IPS DF 4.7 (cell line): Measurements from ENCODE around the gene DMPK.
A peak's percentile ranks its signal among the peaks of the same experiment; 100 is the strongest.

ENCODE experiments used
- DNase-seq: peaks from one replicate; pipeline ENCODE4 v3.0.0-alpha.2; 2013; ENCODE audit warnings: low spot score; ENCODE audit errors: extremely low read depth

DMPK gene

GRCh38 chr19:45782162-45782691 lies at the start of gene DMPK:
TSS of gene DMPK (minus strand) at chr19:45782490. CDS start at chr19:45782352, 138 bp downstream.
- DNase-seq = no peak

GRCh38 chr19:45828945-45829344 lies 46.7 kb upstream of the DMPK start:
- DNase-seq = no peak

DNA sequence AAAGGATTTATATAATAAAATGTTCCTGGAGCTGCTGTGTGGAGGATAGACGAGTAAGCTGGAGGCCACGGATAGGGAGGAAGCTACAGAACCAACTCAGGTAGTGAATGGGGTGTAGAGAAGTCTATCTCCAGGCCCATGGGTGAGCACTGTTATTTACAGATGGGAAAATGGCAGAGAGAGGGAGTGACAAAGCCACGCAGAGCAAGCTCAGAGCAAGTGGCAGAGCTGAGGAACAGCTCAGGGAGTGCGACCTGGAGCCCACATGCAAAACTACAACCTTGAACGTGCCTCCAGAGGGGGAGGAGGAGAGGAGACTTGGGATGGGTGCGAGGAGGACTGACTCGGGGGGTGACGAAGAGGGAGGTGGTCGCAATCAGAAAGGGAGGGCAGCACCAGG lies 46.2 kb upstream of the DMPK start:
- DNase-seq = no peak

DNA sequence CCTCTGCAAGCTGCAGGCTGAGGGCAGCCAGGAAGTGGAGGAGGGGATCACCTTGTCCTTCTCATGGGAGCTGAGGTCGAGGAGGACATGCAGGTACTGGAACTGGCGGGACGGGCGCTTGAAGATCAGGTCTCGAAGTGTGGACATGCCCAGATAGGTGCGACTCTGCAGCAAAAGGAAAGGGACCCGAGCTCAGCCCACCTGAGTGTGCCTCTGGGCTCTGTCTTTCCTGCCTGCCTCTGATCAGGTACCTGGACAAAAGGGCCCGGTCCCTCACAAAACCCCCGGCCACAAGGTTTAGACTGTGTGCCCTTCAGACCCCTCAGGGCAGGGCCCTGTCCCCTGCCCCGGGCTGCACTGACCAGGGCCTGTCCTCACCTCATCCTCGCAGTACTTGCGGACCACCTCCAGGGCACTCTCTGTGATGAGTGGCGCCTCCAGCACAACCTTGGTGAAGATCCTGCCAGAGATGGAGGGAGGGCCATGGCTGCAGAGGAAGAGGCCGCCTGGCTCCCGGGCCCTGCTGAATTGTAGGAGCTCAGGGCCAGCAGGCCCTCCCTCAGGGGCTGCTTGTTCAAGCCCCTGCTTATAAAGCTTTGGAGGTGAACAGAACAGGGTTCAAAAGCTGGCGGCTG lies 45.3 kb upstream of the DMPK start:
- DNase-seq = no peak

DNA sequence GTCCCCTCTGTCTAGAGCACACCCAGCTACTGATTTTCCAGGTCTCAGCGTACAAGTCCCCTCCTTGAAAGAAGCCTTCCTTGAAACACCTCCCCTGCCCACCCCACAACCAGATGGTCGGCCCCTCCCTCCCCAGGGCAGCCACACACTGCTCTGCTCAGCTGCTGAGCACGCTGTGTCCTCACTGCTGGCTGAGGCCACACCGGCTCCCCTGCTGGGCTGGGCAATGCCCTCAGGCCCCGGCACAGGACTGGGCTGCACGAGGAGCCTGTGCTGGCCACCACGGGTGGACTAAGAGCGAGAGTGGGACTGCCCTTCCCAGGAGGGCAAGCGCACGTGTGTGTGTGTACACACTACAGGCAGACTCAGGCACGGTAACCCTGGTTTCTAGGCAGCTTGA lies 44.6 kb upstream of the DMPK start:
- DNase-seq = no peak

GRCh38 chr19:45825917-45826893 lies 43.9 kb upstream of the DMPK start:
- no peak for DNase-seq

- DNase-seq = no peak
Measured at GRCh38 chr19:45825263-45825605, 42.9 kb upstream of the DMPK start.

GRCh38 chr19:45824531-45825262 lies 42.4 kb upstream of the DMPK start:
- no peak for DNase-seq

DNA sequence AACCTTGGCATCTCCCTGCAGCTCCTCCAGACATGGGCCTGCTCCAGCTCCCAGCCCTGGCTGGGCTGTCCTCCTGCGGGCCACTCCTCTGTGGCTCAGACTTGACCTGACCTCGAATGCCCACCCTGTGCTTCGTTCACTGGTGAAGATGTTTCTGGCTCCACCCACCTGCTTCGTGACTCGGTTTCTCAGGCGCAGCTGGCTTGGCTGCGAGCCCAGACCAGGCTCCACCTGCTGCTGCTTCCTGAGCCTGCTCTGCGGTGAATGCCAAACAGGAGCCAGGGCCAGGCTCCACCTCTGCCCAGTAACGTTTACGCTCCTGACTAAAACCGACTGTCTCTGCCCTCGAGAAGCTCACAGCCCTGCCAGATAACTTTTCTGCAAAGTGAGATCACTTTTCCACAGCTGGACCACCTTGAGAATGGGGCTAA lies 41.8 kb upstream of the DMPK start:
- no peak for DNase-seq

DNA sequence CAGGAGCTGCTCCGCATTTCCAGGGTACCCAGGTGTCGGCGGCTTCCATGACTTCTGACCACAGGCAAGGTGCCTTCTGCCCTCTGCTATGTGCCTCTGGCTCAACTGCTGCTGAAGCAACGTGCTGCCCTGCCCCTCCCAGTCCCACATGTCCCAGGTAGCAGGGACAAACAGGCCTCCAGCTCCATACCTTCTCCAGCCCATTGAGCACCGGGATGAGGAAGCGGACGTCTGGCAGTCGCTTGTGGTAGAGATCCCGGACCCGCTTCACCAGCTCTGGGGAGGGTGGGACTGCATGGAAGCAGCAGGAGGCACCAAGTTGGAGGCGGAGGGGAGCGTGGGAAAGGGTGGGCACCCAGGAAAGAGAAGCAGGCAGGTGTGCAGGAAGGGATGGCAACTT lies 40.9 kb upstream of the DMPK start:
- DNase-seq = no peak

GRCh38 chr19:45822716-45823115 lies 40.4 kb upstream of the DMPK start:
- DNase-seq = no peak

- no peak for DNase-seq
Measured at GRCh38 chr19:45821570-45821969, 39.3 kb upstream of the DMPK start.

DNA sequence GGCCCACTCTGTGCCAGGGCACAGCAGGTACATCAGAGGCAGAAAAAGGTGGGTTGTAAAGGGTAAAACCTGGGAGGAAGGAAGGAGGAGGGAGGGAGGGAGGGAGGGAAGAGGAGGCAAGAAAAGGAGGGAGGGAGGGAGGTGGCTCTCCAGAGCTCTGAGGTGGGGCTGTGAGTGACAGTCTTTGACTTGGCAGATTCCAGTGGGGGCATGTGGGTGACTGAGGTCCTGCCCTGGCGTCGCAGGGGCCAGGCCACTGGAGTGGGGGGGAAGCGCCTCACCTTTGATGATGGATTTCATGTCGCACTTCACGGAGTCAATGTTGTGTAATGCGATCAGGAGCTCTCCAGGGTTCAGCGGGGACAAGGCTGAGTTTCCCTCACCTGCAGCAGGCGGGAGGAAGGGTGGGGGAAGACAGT lies 38.8 kb upstream of the DMPK start:
- no peak for DNase-seq

- DNase-seq = no peak
Measured at GRCh38 chr19:45820413-45821102, 38.3 kb upstream of the DMPK start.

GRCh38 chr19:45819769-45820168 lies 37.5 kb upstream of the DMPK start:
- DNase-seq = no peak

DNA sequence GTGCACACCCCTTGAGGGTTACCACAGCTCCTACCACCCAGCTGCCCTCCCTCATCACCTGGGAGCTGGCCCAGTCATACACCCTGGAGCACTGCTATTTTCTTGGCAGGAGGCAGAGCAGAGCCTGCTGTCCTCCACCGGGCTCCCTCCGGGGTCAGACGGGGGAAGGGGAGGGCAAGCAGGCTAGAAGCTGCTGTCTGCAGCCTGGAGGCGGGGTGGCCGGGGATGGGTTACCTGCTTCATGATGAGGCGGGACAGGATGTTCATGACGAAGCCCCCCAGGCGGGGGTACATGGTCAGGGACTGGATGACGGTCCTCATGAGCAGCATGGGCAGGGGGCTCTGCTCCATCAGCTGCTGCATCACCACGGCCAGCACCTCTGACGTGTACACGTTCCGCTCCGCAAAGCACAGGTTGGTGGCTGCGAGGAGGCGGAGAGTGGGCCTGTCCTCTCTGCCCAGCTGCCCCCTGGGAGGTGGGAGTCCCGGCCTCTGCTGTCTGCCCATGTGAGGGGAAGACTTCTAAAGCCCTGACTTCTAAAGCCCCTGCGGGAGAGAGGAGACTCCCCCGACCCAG lies 35.5 kb upstream of the DMPK start:
- no peak for DNase-seq

DNA sequence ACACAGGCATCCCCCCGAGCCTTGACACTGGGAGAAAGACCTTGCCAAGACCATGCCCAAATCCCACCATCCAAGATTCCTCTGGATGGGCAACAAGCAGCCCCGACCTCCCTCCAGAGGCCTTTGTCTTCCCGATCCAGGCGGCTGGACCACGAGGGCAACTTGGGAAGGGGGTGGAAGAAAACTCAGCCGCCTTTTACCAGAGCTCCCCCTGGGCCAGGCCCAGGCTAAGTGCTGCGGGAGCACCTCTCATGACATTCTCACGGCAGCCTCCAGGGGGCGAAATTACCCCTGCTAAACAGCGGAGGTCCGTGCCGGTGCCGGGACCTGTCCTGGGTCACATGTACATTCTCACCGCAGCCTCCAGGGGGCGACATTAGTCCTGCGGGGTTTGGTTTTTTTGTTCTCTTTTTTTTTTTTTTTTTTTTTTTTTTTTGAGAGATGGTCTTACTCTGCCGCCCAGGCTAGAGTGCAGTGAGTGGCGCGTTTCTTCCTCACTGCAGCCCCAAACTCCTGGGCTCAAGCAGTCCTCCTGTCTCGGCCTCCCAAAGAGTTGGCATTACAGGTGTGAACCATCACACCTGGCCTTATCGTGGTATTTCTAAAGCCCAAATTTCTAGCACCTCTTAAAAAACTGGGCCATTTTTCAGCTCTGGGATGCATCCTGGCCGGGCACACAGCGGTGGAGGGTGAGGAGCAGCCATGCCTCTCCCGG lies 34.9 kb upstream of the DMPK start:
- peak; percentile 94 for DNase-seq

DNA sequence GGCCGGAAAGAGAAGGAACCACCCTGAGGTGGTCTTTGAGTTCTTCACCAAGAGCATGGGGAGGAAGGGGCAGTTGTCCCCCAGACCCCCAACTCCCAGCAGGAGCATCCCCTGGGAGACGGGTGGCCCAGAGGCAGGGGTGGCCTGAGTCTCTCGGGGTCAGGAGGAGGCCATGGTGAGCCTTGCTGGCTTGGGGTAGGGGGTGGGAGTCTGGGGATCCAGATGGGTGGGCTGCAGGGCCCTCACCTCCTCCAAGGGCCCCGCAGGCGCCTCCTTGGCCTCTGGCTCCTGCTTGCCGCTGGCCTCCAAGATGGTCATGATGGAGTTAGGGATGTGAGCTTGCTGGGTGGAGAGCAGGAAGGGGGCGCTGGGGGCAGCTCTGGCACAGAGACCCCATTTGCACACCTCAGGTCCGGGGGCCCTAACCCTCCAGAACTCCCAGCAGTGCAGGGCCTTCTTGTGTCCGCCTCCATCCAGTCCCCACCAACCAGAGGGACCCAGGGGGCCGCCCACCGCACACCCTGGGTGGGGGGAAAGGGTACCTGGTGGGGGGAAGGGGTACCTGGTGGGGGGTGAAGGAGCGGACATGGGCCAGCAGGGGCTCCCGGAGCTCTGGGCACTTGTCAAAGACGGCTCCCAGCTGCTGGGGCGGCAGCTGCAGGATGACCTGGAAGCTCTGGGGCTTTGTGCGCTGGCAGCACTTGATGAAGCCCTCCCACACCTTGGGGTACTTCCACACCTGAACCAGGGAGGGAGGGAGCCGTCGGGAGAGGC lies 34.1 kb upstream of the DMPK start:
- no peak for DNase-seq

DNA sequence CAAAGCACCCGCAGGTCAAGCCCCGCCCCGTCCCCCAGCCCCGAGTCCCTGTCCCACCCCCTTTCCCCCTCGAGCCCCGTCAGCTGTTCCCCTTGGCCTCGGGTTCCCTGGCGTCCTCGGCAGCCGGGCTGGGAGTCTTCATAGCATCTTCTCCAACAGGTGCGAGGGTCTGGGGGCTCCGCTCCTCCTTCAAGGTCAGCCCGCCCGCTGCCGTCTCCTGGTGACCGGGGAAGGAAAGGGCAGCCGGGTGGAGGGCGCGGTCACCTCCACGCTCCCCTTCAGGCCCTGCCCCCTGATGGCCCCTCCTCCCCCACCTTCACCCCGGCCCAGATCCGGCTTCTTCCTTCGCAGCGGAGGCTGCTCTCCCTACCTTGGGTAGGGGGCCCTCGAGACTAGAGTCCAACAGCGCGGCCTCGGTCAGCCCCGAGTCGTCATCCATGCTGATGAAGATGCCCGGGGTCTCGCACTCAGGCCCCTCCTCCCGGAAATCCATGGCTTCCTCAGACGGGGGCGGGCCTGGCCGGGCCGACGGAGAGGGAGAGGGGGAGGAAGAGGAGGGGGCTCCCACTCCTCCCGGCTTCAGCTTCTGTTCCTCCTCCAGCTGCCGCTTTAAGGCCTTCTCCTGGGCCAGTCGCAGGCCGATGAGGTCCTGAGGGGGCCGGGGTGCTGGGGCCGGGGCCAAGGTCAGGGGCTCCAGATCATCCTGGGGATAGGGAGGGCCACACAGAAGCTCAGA lies 33.4 kb upstream of the DMPK start:
- DNase-seq = no peak
